ENCODE results near the gene MYO9B. TPM values are rescaled to one million over a fixed set of nuclear protein-coding genes. Genes with fewer than 3 reads are reported as not detected.
A peak's percentile ranks its signal among the peaks of the same experiment; 100 is the strongest.

Gene MYO9B
- total and polyA plus RNA-seq, 8 donors, result 56.5 to 149 (median 66.0) TPM

DNA sequence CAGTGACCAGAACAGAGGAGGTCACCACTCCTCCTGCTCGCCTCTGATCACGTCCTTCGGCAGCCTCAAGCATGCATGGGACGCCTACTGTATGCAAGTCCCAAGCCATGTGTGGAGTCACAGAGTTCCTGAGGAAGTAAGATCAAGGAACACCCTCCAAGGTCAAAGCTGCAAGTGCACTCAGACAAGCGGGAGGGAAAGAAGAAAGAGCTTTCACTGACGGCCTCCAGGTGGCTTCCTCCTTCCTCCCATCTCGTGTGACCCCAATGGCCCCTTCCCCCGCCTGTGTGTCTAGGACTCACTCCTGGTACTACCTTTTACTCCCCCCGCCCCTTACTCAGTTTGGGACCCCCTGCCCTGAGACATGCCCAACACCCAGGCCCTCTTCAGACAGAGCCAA, 6.4 kb upstream of the MYO9B start:
- ATAC-seq, result no peak
- H3K4me1 ChIP-seq, result peaks cover 3 to 25% of the 10 kb centered on the region in 2 donors
- H3K4me3 ChIP-seq, result no peak overlapping the region
- peaks cover 0 to 25% of the 10 kb centered on the region in 2 donors for H3K36me3 ChIP-seq
- no peaks in the 10 kb centered on the region for H3K9me3 ChIP-seq
- intact Hi-C loops (cut with DNase I), result loop anchor here (5.0 to 10.0 kb wide), 2 partner anchors 206 to 213 kb away; partner anchors contain the start of gene ANKLE1 (in 1 of the 2)
- peak in 1 of 4 donors; percentile 21 for DNase-seq
- TF ChIP-seq, protein P1, sequence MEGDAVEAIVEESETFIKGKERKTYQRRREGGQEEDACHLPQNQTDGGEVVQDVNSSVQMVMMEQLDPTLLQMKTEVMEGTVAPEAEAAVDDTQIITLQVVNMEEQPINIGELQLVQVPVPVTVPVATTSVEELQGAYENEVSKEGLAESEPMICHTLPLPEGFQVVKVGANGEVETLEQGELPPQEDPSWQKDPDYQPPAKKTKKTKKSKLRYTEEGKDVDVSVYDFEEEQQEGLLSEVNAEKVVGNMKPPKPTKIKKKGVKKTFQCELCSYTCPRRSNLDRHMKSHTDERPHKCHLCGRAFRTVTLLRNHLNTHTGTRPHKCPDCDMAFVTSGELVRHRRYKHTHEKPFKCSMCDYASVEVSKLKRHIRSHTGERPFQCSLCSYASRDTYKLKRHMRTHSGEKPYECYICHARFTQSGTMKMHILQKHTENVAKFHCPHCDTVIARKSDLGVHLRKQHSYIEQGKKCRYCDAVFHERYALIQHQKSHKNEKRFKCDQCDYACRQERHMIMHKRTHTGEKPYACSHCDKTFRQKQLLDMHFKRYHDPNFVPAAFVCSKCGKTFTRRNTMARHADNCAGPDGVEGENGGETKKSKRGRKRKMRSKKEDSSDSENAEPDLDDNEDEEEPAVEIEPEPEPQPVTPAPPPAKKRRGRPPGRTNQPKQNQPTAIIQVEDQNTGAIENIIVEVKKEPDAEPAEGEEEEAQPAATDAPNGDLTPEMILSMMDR (IDR thresholded peaks at IDR 0.05), result no peak
- no peak overlapping the region for H3K27ac ChIP-seq
- H3K27me3 ChIP-seq, result no peaks in the 10 kb centered on the region

DNA sequence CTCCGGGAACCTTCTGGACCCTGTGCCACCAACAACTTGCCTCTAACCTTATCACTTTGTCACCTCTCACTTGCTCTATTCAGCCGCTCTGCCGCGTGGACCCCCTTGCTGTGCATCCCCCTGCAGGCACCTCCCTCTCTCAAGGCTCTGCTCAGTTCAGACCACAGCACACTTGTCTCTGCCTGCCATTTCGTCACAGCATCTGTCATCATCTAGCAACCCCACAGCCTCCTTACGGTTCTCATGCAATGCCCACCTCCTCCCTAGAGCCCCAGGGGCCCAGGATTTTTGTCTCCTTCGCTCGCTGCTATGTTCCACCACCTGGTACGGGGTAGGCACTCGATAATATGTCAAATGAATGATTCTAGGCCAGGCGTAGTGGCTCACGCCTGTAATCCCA, 5.2 kb upstream of the MYO9B start:
- Histone ChIP-seq H3K9me3 (no peaks in the 10 kb centered on the region), H3K27me3 (no peaks in the 10 kb centered on the region), H3K36me3 (peaks cover 0 to 25% of the 10 kb centered on the region in 2 donors), H3K4me1 (peaks cover 8 to 30% of the 10 kb centered on the region in 2 donors), H3K27ac (no peak overlapping the region), H3K4me3 (no peak overlapping the region)
- ATAC-seq (no peak), DNase-seq (no peak)
- intact Hi-C loops (cut with DNase I), result no loop called here
- TF ChIP-seq, protein P1 (IDR thresholded peaks at IDR 0.05), result no peak

DNA sequence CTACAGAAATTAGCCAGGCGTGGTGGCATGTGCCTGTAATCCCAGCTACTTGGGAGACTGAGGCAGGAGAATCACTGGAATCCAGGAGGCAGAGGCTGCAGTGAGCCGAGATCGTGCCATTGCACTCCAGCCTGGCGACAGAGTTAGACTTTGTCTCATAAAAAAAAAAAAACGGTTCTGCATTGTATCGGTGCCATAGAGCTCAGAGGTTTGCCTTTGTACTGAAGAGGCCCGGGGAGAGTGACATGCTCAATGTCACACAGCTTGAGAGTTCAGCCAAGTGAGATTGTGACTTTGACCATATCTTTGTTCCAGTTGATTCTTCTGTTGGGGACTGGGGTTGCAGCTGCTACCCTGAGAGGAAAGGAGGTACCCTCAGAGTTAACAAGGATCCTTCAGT, 4.7 kb upstream of the MYO9B start:
- ATAC-seq, result no peak
- Histone ChIP-seq H3K27ac (no peak overlapping the region), H3K27me3 (no peaks in the 10 kb centered on the region), H3K4me1 (peaks cover 8 to 30% of the 10 kb centered on the region in 2 donors), H3K9me3 (no peaks in the 10 kb centered on the region), H3K4me3 (no peak overlapping the region), H3K36me3 (peaks cover 0 to 25% of the 10 kb centered on the region in 2 donors)
- intact Hi-C loops (cut with DNase I), result no loop called here
- TF ChIP-seq, protein P1 (IDR thresholded peaks at IDR 0.05), result no peak
- peak in 1 of 4 donors; percentile 11 for DNase-seq

GRCh38 chr19:17073869-17074633, 1.5 kb upstream of the MYO9B start:
- ATAC-seq (no peak), DNase-seq (peak in 1 of 4 donors; percentile 67)
- TF ChIP-seq, protein P1 (IDR thresholded peaks at IDR 0.05), result no peak
- H3K27ac ChIP-seq, result peak overlapping the region in 1 of 2 donors; percentile 82
- intact Hi-C loops (cut with DNase I), result no loop called here
- no peaks in the 10 kb centered on the region for H3K27me3 ChIP-seq
- H3K4me3 ChIP-seq, result peak overlapping the region; percentile 75 to 80
- no peaks in the 10 kb centered on the region for H3K9me3 ChIP-seq
- peaks cover 0 to 13% of the 10 kb centered on the region in 2 donors for H3K36me3 ChIP-seq
- peaks cover 8 to 43% of the 10 kb centered on the region in 2 donors for H3K4me1 ChIP-seq

- peaks cover 0 to 13% of the 10 kb centered on the region in 2 donors for H3K36me3 ChIP-seq
- H3K4me3 ChIP-seq, result peak overlapping the region; percentile 75 to 80
- intact Hi-C loops (cut with DNase I), result no loop called here
- H3K9me3 ChIP-seq, result no peaks in the 10 kb centered on the region
- TF ChIP-seq, protein P1 (IDR thresholded peaks at IDR 0.05), result no peak
- DNase-seq (peak in 1 of 4 donors; percentile 38), ATAC-seq (no peak)
- peak overlapping the region; percentile 82 for H3K27ac ChIP-seq
- peaks cover 9 to 49% of the 10 kb centered on the region in 2 donors for H3K4me1 ChIP-seq
- no peaks in the 10 kb centered on the region for H3K27me3 ChIP-seq
Observed at GRCh38 chr19:17074634-17075034, 943 bp upstream of the MYO9B start.
